ENCODE data around the gene IP6K3.

Gene IP6K3

DNA sequence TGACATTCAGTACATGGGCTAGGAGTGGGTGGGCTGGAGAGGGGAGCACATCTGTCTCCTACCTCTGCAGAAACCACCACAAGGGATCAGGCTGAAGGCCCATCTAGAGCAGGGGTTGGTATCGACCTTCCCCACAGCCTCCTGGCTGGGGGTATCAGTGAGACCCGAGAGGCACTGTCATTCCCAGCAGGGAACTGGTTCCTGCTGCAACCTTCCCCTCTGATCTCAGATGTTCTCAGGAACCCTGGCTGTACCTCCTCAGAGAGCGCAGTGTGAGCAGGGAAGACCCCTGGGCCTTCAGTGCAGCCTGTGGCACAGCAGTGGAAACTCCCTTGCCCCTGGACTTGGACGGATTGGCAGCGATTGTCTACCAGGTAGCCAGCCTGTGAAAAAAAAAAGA, 7.8 kb downstream of the IP6K3 start:
- DNase-seq: no peak

DNA sequence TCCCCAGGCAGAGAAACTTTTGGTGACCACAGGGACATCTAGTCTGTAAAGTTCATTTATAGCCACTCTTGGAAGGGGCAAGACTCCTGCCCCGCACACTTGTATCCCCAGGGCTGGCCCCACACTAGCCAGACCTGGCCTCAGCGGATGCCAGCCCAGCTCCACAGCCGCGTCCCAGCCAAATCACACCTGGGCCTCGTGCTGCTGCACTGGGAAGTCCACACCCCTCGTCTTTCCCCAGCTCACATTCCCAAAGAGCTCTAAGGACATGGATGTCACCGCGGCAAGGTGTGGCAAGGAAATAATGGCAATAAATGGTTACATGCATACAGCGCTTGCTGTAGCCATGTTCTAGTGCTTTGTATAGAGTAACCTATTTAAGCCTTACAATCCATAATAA, 8.6 kb downstream of the IP6K3 start:
- DNase-seq: no peak

DNA sequence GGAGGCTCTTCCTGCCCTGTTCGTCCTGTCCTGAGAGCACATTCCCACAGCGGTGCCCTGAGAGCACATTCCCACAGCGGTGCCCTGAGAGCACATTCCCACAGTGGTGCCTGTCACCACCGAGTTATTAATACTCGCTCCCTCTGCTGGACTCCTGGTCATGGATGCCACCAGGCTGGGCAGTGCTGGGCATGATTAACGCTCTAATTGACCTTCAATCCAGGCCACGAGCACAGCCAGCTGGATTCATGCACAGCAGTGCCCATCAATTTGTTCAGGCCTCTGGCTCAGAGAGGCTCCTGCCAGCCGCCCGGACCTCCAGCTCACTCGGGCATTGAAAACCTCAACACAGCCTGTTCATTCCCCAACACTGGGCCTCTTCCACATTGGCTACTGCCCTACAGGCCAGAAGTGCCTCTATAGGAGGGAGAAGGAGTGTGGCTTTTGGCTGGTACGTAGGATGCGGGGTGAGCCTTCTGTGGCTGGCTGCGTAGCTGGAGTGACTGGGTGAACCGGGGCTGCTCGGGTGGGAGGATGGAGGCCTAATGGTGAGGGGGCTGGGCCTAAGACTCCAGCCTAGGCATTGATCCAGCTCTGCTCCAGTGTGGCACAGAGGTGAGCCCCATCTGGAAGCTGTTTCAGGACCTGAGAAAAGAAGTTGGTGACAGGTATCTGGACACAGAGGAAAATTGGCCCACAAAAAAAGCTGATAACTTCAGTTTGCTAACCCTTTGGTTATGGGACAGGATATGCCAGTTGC, 9.3 kb downstream of the IP6K3 start:
- DNase-seq: no peak

DNA sequence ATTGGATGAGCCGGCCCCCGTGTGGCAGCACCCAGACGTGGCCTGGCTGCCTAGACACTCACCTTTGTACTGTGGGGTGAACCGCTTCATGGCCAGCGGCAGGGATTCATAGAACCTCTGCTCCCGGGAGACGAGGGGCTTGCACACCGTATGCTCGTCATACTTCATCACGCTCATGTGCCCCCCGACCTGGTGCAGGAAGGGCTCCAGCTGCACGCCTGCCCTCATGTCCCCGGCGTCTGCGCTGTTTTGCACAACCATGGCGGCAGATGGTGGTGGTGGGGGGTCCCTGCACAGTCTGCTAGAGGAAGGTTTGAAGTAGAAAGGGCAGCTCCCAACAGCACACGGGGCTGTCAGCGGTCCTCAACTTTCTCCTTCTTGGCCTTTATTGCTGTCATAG, 11.5 kb downstream of the IP6K3 start:
- no peak for DNase-seq

DNA sequence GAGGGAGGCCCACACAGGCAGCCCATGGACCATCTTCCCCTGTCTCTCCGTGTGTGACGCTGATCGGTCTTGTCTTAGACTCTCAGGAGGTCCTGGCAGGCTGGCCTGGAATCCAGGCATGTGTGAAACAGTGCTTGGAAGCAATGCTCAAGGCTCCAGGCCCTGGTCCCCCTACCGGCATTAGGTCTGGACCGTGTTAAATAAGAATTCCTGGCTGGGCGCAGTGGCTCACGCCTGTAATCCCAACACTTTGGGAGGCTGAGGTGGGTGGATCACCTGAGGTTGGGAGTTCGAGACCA, 13.0 kb downstream of the IP6K3 start:
- DNase-seq: no peak

DNA sequence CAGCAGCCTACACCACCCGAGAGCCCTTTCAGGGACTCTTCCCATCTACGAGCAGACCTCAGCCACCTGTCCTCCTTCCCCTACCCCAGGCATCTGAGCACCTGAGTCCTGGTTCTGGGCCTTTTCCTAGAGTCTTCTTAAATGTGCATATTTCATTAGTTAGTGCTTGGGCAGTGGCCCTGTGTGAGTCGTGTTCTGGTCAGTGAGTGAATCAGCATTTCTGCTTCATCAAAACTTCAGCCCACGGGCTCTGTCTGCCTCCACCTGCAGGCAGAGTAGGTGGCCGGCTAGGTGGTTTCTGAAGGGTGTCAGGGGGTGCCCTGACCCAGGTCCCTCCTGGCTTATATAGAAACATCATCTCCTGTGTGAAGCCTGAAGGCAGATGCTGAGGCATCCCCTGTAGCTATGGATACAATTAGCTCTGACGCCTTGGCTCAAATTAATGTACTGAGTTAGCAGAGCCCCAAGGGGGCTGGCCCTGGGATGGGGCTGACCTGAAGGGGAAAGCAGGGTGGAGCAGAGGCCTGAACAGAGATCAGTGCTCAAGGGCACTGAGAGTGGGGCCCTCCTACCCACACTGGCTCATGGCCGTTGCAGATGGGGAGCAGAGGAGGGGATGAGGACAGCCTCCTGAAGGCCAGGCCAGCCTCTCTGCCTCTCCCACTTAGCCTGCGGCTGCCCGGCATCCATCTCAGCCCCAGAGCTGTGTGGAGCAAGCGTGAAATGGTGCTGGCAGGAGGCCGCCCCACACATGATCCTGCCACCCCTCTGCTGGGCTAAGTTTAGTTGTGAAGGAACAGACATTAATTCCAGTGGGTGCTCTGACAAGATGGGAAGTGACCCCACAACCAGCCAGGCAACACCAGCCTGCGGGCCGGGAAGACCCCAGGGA, 13.6 kb downstream of the IP6K3 start:
- DNase-seq: no peak

DNA sequence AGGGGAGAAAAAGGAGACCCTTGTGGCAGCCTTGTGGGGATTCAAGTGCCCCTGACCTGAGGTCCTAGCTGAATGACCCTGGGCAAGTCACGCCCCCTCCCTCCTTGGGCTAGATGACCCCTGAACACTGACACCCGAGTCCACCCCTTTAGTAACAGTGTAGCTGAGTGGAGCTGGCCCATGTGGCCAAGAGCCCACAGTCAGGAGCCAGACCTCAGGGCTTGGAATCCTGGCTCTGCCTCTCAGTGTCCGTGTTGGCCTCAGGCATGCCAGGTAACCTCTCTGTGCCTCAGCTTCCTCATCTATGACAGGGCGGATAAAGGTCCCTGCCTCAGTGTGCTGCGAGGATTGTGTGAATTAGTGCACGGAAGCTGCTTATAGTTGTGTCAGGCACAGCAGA, 14.3 kb downstream of the IP6K3 start:
- no peak for DNase-seq

DNA sequence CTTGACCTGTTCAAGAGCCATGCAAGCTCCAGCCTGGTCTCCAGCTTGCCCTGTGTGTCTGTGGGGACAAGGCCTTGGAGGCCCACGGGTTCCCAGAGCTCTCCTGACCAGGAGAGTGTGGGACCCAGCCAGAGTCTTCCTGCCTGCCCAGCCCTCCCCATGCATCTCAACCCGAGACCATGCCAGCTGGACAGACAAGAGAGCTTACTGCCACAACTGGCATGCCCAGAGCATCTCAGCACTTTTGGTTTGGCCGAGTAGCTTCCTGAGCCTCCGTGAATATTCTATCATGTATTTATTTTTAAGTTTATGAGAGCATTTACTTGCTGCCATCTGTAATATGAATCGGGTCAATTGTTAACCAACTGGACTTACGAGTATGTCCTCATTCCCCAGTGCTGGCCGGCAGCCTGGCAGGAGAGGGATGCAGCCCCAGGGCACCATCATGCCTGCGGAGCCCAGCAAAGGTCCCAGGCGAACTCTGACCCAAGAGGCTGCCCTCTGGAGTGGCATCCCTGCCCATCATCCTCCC, 14.9 kb downstream of the IP6K3 start:
- DNase-seq: no peak

DNA sequence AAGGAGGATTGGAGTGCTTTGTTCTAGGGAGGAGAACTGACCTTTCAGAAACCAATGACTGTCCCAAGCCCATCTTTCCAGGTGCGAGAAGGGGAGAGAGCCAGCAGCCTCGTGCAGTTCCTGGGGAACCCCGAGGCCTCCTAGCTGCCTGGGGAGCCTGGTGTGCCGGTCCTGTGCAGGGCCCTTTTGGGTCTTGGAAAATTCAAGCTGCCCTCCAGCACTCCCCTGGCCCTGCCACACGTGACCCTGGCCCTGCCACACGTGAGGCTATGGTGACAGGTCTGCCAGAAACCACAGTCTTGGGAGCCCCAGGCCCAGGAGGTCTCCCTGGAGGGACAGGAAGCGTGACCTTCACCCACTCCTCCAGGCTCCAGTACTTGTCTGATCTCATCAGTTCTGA, 15.7 kb downstream of the IP6K3 start:
- no peak for DNase-seq

DNA sequence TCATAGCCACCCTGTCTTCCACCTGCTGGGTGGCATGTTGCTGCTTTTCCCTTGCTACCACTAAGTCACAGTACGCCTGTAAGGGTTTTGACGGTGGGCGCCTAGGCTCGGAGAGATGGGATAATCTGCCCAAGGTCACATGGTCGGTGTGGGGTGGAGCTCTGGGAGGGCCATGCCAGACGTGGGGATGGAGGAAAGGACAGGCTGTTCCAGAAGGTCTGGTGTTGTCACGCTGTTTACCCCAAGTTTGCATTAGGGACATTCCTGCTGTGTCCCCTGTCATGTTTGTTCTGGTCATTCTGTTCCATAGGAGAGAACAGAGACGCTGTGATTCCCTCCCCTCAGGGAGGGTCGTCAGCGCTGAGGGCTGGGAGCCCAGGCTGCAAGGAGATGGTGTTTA, 16.1 kb downstream of the IP6K3 start:
- no peak for DNase-seq

DNA sequence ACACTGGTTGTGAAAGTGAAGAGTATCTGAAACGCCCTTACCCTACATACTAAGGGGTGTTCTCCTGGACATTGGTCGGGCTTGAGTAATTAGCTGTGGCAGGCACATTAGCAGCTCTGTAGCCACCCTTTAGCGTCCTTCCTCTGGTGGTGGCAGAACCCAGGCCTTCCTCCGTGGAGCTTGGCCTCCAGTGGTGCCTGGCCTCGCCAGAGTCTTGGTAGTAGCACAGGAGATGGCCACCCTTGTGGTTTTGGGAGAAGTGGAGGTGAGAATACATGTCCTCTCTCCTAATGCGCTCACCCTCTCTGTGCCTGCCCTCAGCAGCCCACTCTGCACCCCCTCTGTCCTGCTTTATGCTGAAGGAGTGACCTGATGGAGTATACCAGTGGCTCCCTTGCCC, 17.6 kb downstream of the IP6K3 start:
- DNase-seq: no peak

DNA sequence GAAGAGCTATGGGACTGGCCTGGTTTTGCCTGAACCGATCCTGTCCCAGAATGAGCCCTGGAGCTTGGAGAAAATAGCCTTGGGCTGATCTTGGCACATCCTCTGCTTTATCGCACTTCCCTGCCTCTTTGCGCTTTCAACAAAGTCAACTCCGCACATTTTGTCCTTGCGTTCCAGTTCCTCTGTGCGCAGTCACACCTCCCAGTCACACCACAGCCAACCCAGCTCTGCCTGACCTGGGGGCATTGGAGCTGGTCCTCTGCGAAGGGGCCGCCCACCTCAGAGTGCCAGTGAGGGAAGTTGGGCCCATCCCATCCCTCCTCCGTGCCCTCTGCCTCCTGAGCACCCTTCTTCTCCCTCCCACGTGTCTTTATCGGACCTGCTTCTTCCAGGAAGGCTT, 18.3 kb downstream of the IP6K3 start:
- no peak for DNase-seq

DNA sequence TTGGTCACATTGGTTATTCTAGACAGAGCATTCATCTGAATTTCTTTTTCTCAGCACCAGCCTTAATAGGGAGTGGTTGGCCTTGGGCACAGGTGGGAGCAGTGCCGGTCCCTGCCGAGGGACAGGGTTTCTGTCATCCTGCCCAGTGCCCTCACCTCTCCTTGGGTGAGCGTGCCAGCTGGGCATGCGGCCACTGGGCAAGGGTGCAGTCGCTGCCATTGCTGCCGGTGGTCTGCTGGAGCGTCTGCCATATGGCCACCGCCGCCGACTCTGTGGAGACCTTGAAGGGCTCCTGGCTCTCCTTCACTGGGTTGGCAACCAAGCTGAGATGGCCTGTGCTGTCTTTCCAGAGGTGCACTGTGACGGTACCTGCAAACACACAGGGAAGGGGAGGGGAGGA, 18.8 kb downstream of the IP6K3 start:
- no peak for DNase-seq

DNA sequence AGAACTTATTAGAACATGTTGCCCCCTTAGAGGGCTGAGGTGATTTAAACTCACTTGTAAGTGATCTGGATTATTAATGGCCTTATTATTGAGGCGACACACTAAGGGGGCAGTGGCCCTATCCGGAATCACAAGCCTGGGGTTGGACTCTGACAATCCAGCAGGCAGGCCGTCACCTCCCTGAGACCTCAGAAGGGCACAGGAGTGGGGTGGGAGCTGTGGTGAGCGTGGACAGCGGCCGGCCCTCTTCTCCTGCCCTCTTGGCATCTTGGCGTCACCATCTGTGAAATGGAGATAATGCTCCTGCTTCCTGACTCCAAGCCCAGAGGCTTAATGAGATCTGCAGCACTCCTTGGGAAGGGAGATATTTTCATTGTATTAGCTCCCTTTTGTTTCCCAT, 19.6 kb downstream of the IP6K3 start:
- DNase-seq: no peak

DNA sequence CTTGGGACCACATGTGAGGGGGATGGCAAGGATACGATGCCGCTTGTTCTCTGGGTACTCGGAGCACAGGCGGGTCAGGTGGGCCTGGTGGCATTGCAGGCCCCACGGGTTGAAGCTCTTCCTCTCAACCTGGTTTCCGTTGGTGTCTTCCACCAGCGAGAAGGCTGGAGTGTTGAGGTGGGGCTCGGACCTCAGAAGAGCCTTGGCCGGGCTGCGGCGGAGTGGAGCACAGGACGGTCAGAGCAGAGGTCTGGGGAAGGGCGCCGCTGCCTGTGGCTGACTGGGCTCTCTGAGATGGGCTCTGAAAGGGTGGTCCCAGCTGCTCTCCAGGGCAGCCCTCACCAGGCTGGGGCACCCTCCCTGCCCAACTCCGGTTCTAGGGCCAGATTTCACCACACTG, 20.0 kb downstream of the IP6K3 start:
- no peak for DNase-seq

DNA sequence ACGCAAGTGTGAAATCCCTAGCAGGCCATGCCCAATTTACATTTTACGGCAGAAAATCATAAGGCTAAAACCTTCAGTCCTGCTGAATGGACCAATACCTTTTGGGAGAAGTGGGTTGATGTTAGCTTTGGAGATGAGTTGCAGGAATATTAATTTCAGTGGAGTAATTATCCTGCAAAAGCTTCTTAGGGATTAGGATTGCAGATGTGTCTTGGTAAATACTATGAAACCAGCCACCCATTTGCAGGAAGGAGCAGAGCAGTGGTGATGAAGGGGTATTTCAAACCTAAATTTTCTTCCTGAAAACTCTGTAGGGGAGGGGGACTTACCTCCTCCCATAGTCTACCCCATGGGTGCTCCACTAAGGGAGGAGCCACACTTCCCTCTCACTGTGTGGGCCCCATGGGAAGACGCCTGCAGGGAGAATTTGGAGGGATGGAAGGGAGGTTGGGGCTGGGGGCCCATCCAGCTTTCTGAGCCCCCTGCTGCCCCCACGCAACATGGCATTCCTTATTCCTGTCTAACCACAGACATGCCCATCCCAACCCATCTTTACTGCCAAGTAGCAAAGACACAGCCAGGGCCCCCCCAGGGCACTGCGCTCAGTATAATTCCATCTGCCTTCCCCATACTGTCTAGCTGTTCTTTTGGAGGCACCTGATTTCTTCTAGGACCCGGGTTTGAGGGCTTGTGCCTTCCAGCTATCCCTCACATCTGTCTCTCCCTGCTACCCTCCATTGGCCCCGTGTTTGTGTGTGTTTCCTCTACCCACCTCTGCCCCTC, 20.6 kb downstream of the IP6K3 start:
- no peak for DNase-seq

DNA sequence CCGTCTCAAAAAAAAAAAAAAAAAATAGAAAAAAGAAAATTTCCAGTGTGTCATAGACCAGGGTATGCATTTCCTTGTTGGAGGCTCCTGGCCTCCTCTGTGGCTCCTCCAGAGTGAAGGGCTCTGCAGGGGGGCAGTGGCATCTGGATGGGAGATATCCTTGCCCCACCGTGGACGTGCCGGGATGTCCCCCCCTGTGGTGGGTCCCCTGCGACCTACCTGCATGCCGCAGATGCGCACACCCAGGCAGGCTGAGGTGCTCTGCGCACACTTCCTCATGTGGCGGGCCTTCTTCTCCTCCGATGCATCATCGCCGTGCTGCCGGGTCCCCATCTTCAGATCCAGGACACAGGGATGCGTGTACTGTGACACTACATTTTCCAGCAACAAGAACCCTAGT, 21.5 kb downstream of the IP6K3 start:
- DNase-seq: no peak

DNA sequence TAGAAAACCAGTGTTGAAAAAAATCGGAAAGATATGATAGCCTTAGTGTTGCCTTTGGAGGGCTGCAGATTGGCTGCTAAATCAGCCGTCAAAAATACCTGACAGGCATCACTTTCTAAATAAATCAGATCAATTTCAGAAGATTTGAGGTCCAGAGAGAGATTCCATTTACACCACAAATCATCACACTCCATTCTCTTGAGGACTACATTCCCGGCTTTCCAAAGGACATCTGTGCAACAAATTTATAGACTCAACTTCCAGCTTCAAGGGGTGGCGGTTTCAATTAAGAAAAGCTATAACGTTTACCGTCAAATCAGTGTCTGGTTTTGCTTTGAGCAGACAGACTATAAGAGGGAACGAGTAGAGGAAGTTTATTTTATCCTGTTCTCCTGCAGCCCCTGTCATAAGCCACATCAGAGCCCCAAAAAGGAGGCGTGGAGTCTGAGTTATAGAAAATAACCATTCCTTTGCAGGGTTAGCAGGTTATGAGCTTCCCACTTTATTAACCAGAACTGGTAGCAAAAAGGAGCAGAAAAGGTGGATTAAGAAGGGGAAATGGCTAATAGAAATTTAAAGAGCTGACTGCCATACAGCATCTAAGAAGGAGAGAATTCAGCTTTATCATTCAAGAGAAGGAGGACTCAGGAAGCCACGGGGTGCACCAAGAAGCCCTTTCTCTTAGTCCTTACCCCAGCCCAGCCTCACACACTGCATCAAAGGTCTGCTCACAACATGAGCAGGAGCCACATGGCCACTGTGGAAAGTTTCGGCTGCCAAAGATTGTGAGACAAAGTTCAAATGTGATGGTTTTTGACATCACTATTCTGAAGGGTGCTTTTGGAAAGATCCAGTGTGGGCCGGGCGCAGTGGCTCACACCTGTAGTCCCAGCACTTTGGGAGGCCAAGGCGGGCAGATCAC, 22.3 kb downstream of the IP6K3 start:
- DNase-seq: no peak

DNA sequence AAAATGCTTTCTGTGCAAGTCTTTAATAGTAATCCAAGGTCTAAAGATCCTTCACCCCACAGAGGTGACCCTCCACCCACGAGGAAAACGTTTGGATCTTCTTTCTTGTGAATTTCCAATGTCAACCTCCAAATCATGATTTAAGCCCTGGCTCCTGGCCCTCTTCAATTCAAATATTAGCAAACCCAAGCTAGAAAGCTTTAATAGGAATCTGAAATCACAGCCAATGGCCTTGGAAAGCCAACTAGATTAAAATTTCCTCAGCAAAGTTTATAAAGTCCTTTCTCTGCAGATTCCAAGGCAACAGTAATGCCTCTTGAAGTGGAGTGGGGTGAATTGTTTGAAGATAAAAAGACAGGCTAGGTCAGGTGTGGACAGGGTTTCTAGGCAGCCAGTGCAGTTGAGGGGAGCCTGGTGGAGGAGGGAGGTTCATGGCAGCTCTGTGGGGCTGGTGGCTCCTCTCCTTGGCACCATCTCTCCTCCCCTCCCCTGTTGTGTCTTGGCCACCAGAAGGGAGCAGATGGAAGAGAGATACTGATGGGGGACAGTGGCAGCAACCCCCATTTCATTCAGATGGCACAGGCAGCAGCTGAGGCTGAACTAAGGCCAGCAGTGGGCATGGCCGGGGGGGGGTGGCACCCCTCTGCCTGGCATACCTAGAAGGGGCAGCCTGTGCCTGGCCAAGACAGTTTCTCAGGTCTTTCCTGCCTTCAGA, 23.2 kb downstream of the IP6K3 start:
- no peak for DNase-seq

DNA sequence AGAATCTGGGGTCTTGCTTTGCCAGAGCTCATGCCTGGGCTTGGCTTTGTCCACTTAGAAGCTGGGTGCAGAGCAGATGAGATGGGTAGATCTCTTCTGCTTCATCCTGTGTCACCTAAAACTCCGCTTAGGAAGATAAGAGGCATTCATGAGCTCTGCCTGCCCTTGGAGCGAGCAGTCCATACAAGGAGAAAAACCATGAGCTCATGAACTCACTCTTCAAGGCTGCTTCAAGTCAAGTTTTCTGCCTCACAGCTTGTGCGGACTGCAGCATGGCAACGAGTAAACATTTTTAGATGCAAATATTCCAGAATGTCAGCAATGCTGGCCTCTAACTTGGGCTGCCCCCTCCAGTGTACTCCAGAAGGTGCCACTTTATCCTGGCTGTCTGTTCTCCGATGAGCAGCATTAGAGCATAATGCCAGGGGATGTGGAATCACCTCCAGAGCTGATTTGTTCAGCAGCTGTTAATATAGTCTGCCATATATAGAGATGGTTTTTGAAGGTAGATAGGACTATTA, 24.5 kb downstream of the IP6K3 start:
- DNase-seq: no peak

DNA sequence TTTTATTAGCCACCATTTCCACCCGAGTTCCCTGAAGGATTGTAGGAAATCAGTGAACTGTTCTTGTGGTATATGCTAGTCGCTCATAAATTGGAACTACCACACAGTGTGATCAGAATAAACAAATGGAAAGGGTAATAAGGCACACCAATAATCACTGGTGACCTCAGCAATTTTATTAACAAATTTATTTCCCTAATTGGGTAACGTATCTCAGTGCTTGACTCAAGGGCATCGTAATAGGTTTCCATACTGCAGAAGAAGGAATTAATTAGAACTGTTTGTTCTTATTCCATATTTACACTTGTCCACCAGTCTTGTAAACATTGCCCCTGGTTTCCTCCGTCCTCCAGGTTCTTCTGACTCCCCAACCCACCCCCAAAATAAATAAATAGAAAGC, 25.2 kb downstream of the IP6K3 start:
- DNase-seq: no peak

DNA sequence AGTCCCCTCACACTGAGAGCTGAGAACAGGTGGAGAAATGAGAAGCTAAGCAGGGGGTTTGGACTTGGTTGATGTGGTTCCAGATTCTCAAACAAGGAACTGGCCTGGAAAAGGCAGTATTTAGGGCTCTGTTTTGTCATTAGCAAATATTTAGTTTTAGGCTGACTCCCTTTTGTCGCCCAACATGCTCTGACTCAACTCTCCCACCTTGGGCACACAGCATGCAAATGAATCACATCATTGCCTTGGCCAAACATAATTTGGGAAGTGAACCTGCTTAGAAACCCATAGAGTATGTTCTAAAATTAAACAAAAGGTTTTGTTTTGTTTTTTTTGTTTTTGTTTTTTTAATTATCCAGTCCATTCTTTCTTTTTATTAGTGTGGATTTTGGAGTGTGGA, 25.7 kb downstream of the IP6K3 start:
- DNase-seq: no peak
